A673 (cell line): ENCODE data around the gene CHD5. TPM values are rescaled to one million over a fixed set of nuclear protein-coding genes. Genes with fewer than 3 reads are reported as not detected.

Experiments
- BruUV-seq: library from RNA; stranded (reverse); fragments of 400-500 nt; replicated peaks from 2 replicates; lab custom pipeline; 2021; lab: Mats Ljungman, UMichigan
- CTCF ChIA-PET: fragments of 300-600 bp; sonication (Branson Sonifier 250); formaldehyde crosslinking; loops from one replicate; lab custom pipeline; 2022; ENCODE audit warnings: antibody characterized with exemption; lab: Charles Lee
- POLR2A ChIA-PET: fragments of 300-600 bp; sonication (Branson Sonifier 250); formaldehyde crosslinking; loops from one replicate; lab custom pipeline; 2022; ENCODE audit warnings: antibody characterized with exemption; ENCODE audit not compliant: low non-redundant PET; lab: Charles Lee
- DNase-seq: peaks from one replicate; pipeline ENCODE4 v3.0.0-alpha.2; 2015; ENCODE audit warnings: low spot score
- H3K27ac ChIP-seq: fragments of 200-600 bp; sonication (generic); 2 replicates; pipeline ENCODE4 v1.5.1; 2016; ENCODE audit warnings: mixed run types, low read depth, mild to moderate bottlenecking, mixed read lengths, antibody characterized with exemption, low read length; ENCODE audit not compliant: poor library complexity, severe bottlenecking
- H3K27me3 ChIP-seq: fragments of 200-600 bp; sonication (generic); replicated peaks from 2 replicates; pipeline ENCODE4 v1.6.1; 2017; ENCODE audit warnings: mixed run types, low read depth, mild to moderate bottlenecking, mixed read lengths, antibody characterized with exemption, low read length; ENCODE audit not compliant: insufficient read depth, poor library complexity
- H3K36me3 ChIP-seq: fragments of 200-600 bp; sonication (generic); 2 replicates; pipeline ENCODE4 v1.6.1; 2016; ENCODE audit warnings: mixed run types, mild to moderate bottlenecking, mixed read lengths, antibody characterized with exemption, low read length; ENCODE audit not compliant: insufficient read depth, poor library complexity, severe bottlenecking
- H3K4me1 ChIP-seq: fragments of 200-600 bp; sonication (generic); 2 replicates; pipeline ENCODE4 v1.6.1; 2017; ENCODE audit warnings: mixed run types, mild to moderate bottlenecking, mixed read lengths, antibody characterized with exemption, low read length; ENCODE audit not compliant: insufficient read depth, poor library complexity, severe bottlenecking
- H3K4me3 ChIP-seq: fragments of 200-600 bp; sonication (generic); 2 replicates; pipeline ENCODE4 v1.5.1; 2016; ENCODE audit warnings: low read depth, mixed run types, mild to moderate bottlenecking, mixed read lengths, low read length; ENCODE audit not compliant: poor library complexity, severe bottlenecking
- H3K9me3 ChIP-seq: fragments of 200-600 bp; sonication (generic); 2 replicates; pipeline ENCODE4 v1.6.1; 2016; ENCODE audit warnings: mixed run types, low read depth, mild to moderate bottlenecking, mixed read lengths, antibody characterized with exemption, low read length; ENCODE audit not compliant: poor library complexity, severe bottlenecking
- CTCF ChIP-seq: fragments of 300-800, 200-600 bp; sonication (generic); conservative IDR thresholded peaks from 2 replicates; pipeline ENCODE4 v1.5.1; 2017; ENCODE audit warnings: low read depth, mild to moderate bottlenecking, antibody characterized with exemption, low read length, moderate library complexity, mixed read lengths
- EZH2 ChIP-seq: fragments of 200-600 bp; sonication (generic); IDR thresholded peaks from 2 replicates; pipeline ENCODE4 v1.6.1; 2017; ENCODE audit warnings: borderline replicate concordance, low read depth, mild to moderate bottlenecking, mixed read lengths, antibody characterized with exemption, low read length; ENCODE audit not compliant: poor library complexity, severe bottlenecking
- intact Hi-C: fragments of 100-400 bp; cut with micrococcal nuclease; formaldehyde crosslinking; loops from one replicate; pipeline ENCODE4 v1.10.0; 2022; ENCODE audit not compliant: unreplicated experiment
- total RNA-seq: library from RNA; stranded (reverse); gene quantifications from 2 replicates; pipeline ENCODE4 v1.2.3, GENCODE V29; 2021

Gene CHD5
- total RNA-seq, 1 experiment from 2014 or later: 0.58 TPM

DNA sequence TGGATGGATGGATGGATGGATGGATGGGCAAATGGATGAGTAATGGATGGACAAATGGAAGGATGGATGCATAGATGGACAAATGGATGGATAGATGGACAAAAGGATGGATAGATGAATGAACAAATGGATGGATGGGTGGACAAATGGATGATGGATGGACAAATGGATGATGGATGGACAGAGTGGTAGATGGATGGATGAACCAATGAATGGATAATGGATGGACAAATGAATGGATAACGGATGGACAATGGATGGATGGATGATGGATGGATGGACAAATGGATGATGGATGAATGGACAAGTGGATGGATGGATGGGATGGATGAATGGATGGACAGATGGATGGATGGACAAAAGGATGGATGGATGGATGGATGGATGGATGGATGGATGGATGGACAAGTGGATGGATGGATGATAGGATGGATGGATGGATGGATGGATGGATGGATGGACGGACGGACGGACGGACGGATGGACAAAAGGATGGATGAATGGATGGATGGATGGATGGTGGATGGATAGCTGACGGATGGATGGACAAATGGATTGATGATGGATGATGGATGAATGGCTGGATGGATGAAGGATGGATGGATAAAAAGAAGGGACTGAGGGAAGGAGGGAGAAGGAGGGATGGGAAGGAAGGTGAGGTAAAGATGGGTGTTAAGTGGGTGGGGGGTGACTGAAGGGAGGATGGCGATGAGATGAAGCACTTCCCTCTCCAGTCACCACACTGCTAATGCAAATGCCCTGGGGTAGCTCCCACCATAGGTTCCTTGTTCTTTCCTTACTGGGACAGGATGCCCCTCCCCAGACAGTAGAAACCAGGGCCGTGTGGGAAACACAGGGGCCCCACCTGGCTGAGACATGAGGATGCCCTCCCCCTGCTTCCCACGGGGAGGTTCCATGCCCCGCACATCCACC, 29.8 kb downstream of the CHD5 start:
- DNase-seq: no peak
- intact Hi-C loops: no loop called here
- H3K36me3 ChIP-seq: no peaks in the 10 kb centered on the region
- no peak overlapping the region for H3K4me3 ChIP-seq
- H3K9me3 ChIP-seq: no peaks in the 10 kb centered on the region
- CTCF ChIA-PET: no interaction called here
- no peaks in the 10 kb centered on the region for H3K4me1 ChIP-seq
- POLR2A ChIA-PET: no interaction called here
- no TSS peak for BruUV-seq
- no peak overlapping the region for H3K27ac ChIP-seq
- TF ChIP-seq EZH2: no peak
- TF ChIP-seq CTCF: no peak
- no peaks in the 10 kb centered on the region for H3K27me3 ChIP-seq

DNA sequence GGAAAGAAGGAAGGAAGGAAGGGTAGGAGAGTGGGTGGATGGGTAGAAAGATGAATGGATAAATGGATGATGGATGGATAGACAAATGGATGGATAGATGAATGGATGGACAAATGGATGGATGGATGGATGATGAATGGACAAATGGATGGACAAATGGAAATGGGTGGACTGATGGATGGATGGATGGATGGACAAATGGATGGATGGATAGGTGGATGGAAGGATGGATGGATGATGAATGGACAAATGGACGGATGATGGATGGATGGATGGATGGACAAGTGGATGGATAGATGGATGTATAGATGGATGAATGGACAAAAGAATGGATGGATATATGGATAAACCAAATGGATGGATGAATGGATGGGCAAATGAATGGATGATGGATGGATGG, 30.5 kb downstream of the CHD5 start:
- CTCF ChIA-PET: no interaction called here
- no peak for DNase-seq
- Histone ChIP-seq H3K27me3 (no peaks in the 10 kb centered on the region), H3K4me1 (no peaks in the 10 kb centered on the region), H3K9me3 (no peaks in the 10 kb centered on the region), H3K27ac (no peak overlapping the region), H3K4me3 (no peak overlapping the region), H3K36me3 (no peaks in the 10 kb centered on the region)
- POLR2A ChIA-PET: no interaction called here
- intact Hi-C loops: no loop called here
- no TSS peak for BruUV-seq
- TF ChIP-seq CTCF (no peak), EZH2 (no peak)

- no peak overlapping the region for H3K27ac ChIP-seq
- H3K4me3 ChIP-seq: peak overlapping the region; percentile 21
- no TSS peak for BruUV-seq
- ChIA-PET CTCF (interaction anchor here (0.6 kb wide), 1 partner anchor 40 kb away, joined by 4 read pairs; no protein-coding TSS in a partner anchor), POLR2A (no interaction called here)
- peak; percentile 76 for DNase-seq
- intact Hi-C loops: no loop called here
- H3K27me3 ChIP-seq: no peaks in the 10 kb centered on the region
- H3K9me3 ChIP-seq: no peaks in the 10 kb centered on the region
- H3K36me3 ChIP-seq: no peaks in the 10 kb centered on the region
- H3K4me1 ChIP-seq: no peaks in the 10 kb centered on the region
- TF ChIP-seq CTCF (no peak), EZH2 (no peak)
Observed at GRCh38 chr1:6148497-6149241, 31.5 kb downstream of the CHD5 start.
